ENCODE results near the gene ATN1.
"Not testable (repeated sequence)": the region's sequence is repeated elsewhere in the genome, so short reads cannot be mapped to it uniquely, and the experiment has no call there.

DNA sequence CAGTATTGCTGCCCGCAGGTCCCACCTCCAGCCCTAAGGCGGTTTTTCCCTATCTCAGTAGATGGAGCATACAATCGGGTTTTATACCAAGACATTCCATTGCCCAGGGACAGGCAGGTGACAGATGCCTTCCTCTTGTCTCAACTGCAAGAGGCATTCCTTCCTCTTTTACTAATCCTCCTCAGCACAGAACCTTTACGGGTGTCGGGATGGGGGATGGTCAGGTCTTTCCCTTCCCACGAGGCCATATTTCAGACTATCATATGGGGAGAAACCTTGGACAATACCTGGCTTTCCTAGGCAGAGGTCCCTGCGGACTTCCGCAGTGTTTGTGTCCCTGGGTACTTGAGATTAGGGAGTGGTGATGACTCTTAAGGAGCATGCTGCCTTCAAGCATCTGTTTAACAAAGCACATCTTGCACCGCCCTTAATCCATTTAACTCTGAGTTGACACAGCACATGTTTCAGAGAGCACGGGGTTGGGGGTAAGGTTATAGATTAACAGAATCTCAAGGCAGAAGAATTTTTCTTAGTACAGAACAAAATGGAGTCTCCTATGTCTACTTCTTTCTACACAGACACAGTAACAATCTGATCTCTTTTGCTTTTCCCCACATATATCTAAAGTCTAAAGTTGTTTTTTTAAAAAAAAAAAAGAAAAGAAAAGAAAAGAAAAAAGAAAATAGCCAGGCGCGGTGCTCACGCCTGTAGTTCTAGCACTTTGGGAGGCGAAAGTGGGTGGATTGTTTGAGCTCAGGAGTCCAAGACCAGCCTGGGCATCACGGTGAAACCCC, 41.4 kb upstream of the ATN1 start:
- TF ChIP-seq, protein P1, sequence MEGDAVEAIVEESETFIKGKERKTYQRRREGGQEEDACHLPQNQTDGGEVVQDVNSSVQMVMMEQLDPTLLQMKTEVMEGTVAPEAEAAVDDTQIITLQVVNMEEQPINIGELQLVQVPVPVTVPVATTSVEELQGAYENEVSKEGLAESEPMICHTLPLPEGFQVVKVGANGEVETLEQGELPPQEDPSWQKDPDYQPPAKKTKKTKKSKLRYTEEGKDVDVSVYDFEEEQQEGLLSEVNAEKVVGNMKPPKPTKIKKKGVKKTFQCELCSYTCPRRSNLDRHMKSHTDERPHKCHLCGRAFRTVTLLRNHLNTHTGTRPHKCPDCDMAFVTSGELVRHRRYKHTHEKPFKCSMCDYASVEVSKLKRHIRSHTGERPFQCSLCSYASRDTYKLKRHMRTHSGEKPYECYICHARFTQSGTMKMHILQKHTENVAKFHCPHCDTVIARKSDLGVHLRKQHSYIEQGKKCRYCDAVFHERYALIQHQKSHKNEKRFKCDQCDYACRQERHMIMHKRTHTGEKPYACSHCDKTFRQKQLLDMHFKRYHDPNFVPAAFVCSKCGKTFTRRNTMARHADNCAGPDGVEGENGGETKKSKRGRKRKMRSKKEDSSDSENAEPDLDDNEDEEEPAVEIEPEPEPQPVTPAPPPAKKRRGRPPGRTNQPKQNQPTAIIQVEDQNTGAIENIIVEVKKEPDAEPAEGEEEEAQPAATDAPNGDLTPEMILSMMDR (IDR thresholded peaks at IDR 0.05 in 8 of 11, conservative IDR thresholded peaks at IDR 0.05 in 3 of 11) = not testable (repeated sequence)
- TF ChIP-seq POLR2AphosphoS5 (IDR thresholded peaks at IDR 0.05) = not testable (repeated sequence)

All from spleen (tissue), 7 donors.